Measurements from ENCODE around the gene SPG11.

Gene SPG11

DNA sequence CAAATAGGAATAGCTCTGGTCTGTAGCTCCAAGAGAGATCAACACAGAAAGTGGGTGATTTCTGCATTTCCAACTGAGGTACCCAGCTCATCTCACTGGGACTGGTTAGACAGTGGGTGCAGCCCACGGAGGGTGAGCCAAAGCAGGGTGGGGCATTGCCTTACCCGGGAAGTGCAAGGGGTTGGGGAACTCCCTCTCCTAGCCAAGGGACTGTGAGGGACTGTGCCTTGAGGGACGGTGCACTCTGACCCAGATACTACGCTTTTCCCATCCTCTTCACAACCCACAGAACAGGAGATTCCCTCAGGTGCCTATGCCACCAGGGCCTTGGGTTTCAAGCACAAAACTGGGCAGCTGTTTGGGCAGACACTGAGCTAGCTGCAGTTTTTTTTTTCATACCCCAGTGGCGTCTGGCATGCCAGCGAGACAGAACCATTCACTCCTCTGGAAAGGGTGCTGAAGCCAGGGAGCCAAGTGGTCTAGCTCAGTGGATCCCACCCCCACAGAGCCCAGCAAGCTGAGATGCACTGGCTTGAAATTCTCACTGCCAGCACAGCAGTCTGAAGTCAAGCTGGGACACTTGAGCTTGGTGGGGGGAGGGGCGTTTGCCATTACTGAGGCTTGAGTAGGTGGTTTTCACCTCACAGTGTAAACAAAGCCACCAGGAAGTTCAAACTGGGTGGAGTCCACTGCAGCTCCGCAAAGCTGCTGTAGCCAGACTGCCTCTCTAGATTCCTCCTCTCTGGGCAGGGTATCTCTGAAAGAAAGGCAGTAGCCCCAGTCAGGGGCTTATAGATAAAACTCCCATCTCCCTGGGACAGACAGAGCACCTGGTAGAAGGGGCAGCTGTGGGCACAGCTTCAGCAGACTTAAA, 19.6 kb upstream of the SPG11 start:
- peak; percentile 28 to 65 for DNase-seq (ENCODE audit: extremely low read depth in 1 of 2, low read depth in 1 of 2)

DNA sequence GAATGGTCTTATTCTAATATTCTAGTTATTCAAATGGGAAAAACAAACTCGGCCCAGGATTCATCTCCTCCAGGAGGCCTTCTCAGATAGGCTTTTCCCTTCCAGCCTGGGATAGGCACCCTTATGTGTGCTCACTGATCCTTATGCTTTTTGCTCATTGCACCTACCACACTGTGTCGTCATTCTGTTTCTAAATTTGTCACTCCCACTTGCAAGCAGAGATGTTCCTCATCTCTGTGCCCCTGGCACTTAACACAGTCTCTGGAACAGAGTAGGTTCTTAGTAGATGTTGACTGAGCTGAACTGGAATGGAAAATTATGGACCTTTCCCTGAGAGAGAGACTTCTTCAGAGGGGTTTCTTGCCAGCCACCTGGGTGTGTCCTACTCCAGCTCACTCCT, 18.7 kb upstream of the SPG11 start:
- DNase-seq (ENCODE audit: extremely low read depth in 1 of 2, low read depth in 1 of 2): no peak

DNA sequence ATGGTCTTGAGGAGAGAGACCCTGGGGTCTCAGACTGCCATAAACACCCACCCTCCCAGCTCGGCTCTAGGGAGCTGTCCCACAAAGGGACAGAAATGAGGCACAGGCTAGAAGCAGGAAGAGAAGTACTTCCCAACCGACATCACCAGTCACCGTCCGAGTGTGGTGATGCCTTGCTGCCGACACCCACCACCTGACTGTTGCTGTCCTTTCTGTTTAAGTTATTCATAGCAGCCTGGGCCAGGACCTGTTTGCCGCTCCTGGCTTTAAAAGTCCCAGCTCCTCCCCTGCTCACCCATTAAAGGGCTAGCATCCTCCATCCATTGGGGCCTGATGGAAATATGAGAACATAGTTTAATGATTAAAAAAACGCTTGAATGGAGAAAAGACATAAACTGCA, 13.2 kb upstream of the SPG11 start:
- DNase-seq (ENCODE audit: extremely low read depth in 1 of 2, low read depth in 1 of 2): no peak

DNA sequence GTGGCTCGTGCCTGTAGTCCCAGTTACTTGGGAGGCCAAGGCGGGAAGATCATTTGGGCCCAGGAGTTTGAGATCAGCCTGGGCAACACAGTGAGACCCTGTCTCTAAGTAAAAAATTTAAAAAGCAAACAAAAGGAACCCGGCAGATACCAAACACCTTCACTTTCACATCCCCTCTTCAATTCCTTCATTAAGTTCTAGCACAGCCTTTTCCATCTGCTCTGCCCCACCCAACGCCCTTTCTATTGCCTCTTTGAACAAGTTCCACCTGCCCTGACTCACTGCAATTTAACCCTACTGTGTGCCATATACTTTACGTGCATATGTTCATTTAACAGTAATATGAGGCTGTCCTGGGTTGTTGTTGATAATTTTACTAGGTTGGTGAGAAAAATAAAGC, 12.4 kb upstream of the SPG11 start:
- no peak for DNase-seq (ENCODE audit: extremely low read depth in 1 of 2, low read depth in 1 of 2)

DNA sequence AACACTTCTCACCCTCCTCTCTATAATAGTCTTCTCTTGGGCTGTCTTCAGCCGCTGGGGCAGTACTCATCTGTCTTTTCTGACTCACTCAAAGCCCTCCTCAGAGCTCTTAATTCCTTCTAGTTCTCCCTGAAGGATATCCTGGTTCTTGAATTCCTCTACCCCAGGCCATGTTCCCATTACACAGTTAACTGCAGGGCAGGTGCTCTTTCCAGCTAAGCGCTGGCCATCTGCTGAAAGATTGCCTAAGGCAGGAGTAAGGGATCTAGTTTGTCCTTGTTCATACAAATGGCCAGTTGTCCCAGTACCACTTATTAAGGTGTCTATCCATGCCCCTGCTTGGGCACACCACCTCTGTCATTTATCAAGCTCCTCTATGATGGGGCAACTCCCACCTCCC, 10.2 kb upstream of the SPG11 start:
- no peak for DNase-seq (ENCODE audit: extremely low read depth in 1 of 2, low read depth in 1 of 2)

DNA sequence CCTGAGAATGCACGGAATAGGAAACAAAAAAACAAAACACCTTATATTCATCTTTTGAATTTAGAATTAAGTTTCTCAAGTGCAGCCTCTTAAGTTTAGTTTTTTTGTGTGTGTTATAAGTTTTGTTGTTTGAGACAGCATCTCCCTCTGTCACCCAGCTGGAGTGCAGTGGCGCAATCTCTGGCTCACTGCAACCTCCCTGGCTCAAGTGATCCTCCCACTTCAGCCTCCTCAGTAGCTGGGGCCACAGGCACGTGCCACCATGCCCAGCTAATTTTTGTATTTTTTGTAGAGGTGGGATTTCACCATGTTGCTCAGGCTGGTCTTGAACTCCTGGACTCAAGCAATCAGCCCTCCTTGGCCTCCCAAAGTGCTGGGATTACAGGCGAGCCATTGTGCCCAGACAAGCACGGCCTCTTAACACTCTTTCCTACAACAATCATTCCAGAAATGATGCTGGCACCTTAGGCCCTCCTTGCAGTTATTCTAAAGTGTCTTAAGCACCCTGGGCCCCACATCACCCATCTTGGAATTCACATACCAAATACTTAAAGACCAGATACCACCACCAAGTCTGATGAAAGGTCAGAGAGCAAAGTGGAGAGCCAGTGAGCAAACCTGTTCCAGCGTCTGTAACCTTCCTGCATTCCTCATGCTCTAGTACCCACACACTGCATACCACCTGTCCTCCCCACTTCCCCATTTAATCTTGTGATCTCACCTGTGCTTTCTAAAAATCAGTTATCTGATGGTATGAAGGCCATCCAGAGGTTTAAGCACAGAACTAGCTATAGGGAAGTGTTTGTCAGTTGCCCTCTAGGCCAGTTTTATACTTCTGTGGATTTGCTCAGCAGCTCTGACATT, 6.9 kb upstream of the SPG11 start:
- DNase-seq (ENCODE audit: extremely low read depth in 1 of 2, low read depth in 1 of 2): no peak

DNA sequence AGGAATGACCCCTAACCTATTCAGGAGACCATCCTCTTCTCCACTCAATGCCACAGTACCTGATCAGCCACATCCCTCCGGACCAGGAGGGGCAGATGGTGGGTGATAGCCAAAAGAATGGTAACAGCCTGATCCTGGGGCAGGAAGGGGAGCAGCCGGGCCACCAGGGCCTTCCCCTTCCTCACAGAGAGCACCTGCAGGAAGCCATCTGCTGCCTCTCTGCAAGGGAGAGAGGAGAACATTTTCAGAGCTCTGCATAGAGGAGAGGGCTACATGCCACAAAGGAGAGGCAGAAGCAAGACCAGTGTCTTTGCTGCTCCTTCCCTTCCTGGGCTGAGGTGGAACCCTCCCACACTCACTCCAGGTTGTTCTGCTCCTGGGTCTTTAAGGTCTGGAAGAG, 5.5 kb upstream of the SPG11 start:
- no peak for DNase-seq (ENCODE audit: extremely low read depth in 1 of 2, low read depth in 1 of 2)

DNA sequence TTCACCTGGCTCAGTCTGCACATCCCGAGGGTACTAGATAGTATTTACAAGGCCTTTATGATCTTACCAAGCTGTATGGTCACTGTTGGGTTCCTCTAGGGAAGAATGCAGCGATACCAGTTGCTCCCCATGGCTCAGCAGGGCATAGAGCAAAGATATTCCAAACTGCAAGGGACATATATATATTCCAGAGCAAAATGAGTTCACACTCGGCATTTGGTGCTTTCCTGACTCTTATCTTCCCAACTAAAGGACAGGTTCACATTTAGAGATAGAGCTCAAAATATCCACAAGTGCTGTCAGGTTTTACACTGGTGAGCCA, 3.5 kb upstream of the SPG11 start:
- DNase-seq (ENCODE audit: extremely low read depth in 1 of 2, low read depth in 1 of 2): no peak

DNA sequence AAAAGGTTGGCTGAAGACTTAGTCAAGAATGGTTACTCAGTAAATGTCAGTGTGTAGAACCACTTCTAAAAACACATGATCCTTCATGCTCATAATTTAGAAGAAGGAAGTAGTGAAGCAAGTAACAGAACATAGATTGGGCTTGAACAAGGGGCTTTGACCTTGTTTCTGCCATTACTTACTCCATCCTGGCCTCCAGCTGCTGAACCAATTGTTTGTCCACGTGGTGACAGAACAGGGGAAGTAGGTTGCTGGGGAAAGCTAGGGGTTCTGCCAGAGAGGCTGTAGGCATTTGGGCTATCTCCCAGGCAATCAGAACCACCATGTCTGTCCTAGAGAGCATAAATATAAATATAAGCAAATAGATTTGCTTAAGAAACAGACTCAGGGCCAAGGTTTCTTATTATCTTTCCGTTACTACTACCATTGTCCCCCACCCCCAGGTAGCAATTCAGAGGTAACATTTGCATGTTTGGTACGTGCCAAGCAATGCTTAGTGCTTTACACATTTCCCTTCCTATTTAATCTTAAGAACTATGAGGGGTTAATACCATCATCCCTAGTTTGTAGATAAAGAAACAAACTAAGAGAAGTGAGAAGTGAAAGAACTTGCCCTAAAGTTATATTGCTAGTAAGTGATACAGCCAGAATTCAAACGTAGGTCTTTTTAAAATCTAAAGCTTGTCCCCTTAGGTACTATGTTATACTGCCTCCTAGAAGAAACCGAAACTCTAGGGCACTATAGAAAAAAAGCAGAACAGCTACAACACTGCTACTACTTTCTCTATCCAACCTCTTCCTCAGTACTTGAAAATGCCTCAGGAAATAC, 3.0 kb upstream of the SPG11 start:
- no peak for DNase-seq (ENCODE audit: extremely low read depth in 1 of 2, low read depth in 1 of 2)

DNA sequence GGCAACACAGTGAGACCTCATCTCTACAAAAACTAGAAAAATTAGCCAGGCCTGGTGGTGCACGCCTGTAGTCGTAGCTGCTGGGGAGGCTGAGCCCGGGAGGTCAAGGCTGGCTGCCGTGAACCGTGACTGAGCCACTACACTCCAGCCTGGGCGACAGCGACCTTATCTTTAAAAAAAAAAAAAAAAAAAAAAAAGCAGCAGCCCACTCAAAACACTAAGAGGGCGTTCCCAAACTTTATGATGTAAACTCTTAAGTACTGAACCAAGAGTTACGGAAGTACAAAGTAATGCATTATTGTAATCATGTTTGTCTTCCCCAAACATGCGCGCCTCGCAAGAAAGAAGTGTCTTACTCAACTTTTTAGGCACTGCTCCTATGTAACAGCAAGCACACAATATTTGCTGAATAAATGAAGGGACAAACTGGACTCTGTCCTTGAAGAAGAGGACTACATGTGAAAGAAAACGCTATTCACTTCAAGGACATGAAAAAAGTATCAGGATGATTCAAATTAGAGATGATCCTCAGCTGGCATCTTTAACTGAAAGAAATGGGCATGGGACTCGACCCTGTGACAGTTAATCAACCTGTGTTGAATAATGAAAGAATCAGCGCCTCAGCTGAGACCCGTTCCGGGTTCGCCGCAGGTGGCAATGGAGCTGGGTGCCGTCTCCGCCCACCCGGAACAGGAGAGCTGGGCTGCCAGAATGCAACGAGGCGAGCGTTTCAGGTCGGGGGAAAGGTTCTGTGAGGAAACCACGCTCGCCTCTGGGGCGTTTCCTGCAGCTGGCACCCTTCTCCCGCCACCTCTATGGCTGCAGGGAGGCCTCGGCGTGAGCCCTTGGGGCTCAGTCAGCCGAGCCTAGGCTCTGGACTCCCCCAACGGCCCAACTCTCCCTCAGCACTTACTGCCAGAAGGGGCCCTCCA, 718 bp downstream of the SPG11 start:
- DNase-seq (ENCODE audit: extremely low read depth in 1 of 2, low read depth in 1 of 2): peak; percentile 56 to 74

DNA sequence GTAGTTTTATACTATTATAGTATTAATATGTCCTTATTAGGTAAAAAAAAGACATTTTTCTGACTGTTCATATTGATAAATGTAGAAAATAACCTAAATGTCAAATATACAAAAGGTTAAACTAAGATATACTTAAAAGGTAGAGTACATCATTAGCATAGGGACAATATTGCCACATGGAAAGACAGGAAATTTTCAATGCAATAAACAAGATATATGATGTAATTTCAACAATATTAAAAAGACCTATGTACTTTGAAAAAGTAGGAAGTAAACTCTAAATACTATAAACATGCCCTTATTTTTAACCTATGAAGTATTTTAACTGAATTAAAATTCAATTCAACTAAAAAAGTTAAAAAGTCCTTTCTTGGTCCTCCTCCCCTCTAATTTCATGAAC, 1.9 kb downstream of the SPG11 start:
- no peak for DNase-seq (ENCODE audit: extremely low read depth in 1 of 2, low read depth in 1 of 2)

DNA sequence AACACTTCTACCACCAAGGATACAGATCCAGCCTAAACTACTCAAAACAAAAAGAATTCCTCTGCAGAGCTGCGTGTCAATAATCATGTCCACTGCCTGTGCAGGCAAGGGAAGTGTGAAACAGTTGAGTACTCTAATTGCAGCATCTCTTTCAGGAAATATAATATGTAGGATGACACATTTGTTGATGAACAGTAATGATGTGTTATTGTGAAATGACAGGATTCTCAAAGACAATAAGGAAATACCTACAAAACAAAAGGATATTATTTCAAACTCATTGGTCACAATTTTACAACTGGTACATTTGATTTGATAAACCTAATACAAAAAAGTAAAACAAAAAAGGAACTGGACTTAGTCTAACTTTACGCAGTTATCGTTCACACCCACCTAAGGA, 4.4 kb downstream of the SPG11 start:
- no peak for DNase-seq (ENCODE audit: extremely low read depth in 1 of 2, low read depth in 1 of 2)

DNA sequence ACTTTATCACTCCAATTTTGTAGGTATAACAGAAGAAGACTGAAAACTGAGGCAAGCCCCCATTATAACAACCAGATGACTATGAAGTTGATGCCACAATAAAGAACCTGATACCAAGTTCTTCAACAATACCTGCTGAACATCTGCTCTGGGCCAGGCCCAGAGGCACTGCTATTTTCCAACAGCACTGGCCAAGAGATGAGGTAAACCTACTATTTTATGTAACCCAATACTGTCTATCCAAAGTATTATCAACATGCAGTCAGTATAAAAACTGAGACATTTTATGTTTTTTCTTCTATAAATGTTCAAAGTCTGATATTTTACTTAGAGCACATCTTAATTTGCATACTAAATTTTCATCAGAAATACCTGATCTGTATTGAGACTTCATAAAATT, 6.1 kb downstream of the SPG11 start:
- no peak for DNase-seq (ENCODE audit: extremely low read depth in 1 of 2, low read depth in 1 of 2)

DNA sequence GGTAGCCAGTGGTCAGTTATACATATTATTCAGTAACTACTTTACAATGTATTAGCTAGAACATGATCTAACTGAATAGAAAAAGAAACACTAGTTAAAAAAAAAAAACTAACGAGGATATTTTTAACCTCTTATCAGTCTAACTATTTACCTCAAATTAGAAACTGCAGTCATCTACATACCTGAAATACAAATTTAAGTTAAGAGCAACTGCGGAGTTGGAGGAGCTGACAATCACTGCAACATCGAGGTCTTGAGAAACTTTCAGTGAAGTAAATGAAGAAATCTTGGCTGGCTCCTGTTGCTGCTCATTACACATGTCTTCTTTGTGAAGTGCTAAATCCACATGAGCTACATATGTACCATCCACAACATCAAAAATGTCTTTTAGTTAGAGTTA, 6.5 kb downstream of the SPG11 start:
- no peak for DNase-seq (ENCODE audit: extremely low read depth in 1 of 2, low read depth in 1 of 2)

DNA sequence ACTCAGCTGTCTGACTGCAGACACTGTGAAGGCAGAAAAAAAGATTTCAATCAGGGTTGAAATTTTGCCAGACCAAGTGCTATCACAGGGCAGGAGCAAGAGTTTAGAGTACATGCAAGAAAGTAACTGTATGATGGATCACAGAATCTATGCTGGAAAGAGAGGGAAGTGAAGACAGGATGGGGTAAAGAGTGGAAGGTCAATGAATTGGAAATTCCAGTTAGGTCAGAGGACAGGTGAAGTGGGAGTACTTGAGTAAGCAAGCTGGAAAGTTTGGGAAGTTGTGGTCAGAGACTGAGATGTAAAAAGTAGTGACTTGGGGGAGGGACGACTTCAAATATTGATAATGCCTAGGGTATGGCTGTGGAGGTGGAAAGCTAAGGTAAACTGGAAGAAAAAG, 7.2 kb downstream of the SPG11 start:
- no peak for DNase-seq (ENCODE audit: extremely low read depth in 1 of 2, low read depth in 1 of 2)

DNA sequence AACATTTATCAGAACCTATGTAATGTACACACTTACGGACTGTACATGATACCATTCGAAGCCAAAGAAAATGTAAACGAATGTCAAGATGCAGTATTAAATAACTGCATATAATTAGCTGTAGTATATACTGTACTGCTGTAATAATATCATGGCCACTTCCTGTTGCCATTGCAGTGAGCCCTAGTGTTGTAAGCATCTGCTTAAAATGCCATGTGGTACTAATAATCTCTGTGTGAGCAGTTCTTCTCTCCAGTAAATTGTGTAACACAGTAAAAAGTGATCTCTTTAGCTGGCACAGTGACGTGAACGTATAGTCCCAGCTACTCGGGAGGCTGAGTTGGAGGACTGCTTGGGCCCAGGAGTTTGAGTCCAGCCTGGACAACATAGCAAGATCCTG, 8.6 kb downstream of the SPG11 start:
- DNase-seq (ENCODE audit: extremely low read depth in 1 of 2, low read depth in 1 of 2): no peak

DNA sequence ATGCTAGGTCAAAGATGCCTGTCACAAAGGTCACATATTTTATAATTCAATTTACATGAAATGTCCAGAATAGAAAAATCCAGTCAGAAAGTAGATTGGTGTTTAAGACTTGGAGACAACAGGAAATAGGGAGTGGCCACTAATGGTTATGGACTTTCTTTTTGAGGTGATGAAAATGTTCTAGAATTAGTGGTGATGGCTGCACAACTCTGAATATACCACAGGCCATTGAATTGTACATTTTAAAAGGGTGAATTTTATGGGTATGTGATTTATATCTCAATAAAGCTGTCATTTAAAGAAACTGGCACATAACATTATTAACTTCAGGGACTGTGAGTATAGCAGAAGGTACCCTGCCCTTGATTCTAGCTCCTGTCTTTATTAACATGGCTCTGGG, 15.8 kb downstream of the SPG11 start:
- no peak for DNase-seq (ENCODE audit: extremely low read depth in 1 of 2, low read depth in 1 of 2)

DNA sequence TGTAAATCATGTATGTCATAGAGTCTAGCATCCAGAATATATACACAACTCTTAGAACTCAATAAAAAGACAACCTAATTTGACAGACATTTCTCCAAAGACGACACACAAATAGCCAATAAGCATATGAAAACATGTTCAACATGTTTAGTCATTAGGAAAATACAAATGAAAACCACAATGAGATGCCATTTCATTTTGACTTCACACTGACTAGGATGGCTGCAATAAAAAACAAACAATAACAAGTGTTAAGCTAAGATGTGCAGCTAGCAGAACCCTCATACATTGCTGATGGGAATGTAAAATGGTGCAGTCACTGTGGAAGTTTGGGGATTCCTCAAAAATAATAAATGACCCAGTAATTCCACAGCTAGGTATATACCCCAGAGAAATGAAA, 16.4 kb downstream of the SPG11 start:
- DNase-seq (ENCODE audit: extremely low read depth in 1 of 2, low read depth in 1 of 2): no peak

DNA sequence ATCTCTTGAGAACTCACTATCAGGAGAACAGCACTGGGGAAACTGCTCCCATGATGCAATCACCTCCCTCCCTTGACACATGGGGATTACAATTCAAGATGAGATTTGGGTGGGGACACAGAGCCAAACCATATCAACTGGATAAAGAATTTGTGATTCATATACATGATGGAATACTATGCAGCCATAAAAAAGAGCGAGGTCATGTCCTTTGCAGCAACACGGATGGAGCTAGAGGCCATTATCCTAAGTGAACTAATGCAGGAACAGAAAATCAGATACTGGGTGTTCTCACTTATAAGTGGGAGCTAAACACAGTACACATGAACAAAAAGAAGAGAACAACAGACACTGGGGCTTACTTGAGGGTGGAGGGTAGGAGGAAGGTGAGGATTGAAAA, 17.0 kb downstream of the SPG11 start:
- no peak for DNase-seq (ENCODE audit: extremely low read depth in 1 of 2, low read depth in 1 of 2)

DNA sequence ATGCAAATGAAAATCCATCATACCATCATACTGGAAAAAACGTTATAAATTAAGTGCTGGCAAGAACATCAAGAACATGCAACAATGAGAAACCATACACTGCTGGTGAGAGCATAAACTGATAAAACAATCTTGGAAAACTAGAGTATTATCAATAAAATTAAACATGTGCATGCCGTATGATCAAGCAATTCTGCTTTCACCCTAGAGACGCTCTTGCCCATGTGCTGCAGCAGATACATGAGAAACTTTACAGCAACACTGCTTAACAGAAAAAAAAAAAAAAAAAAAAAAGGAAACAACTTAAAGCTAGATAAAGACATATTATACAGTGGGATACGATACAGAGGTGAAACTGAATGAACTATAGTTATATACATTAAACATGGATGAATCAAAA, 21.8 kb downstream of the SPG11 start:
- no peak for DNase-seq (ENCODE audit: extremely low read depth in 1 of 2, low read depth in 1 of 2)

All from activated CD8-positive, alpha-beta memory T cell treated with anti-CD3 and anti-CD28 coated beads for 1 hour (primary cell).